Heart left ventricle (tissue), 16 donors: Measurements from ENCODE around the gene OTOP2. TPM values are rescaled to one million over a fixed set of nuclear protein-coding genes. Genes with fewer than 3 reads are reported as not detected.

Experiments used
- ATAC-seq, 4 donors: fragments of 200-7000 bp; cut with Tn5 transposase; one replicate each; pipeline ENCODE4 v1.9.1; 2020 to 2022; ENCODE audit warnings: moderate library complexity in 4 of 4, mild to moderate bottlenecking in 3 of 4, moderate number of reproducible peaks in 1 of 4
- DNase-seq, 5 donors: peaks; one replicate each; pipeline ENCODE4 v3.0.0-alpha.2; 2020
- H3K27ac ChIP-seq, 12 donors: fragments of 200-600 bp; sonication (generic) in 4 of 12; one replicate each; pipeline versions ENCODE4 v1.5.0 to v1.8.0; 2016 to 2022; ENCODE audit warnings: mild to moderate bottlenecking in 2 of 12
- H3K27me3 ChIP-seq, 9 donors: fragments of 200-600 bp; sonication (generic) in 2 of 9; one replicate each; pipeline versions ENCODE4 v1.5.1 to v1.8.0; 2016 to 2022; ENCODE audit warnings: mild to moderate bottlenecking in 3 of 9
- H3K36me3 ChIP-seq, 9 donors: fragments of 200-600 bp; sonication (generic) in 2 of 9; one replicate each; pipeline versions ENCODE4 v1.5.0 to v1.8.0; 2018 to 2022; ENCODE audit warnings: mild to moderate bottlenecking in 2 of 9
- H3K4me1 ChIP-seq, 12 donors: fragments of 200-600 bp; sonication (generic) in 4 of 12; one replicate each; pipeline versions ENCODE4 v1.5.0 to v1.8.0; 2016 to 2022; ENCODE audit warnings: mild to moderate bottlenecking in 3 of 12
- H3K4me3 ChIP-seq, 12 donors: fragments of 200-600 bp; sonication (generic) in 4 of 12; one replicate each; pipeline versions ENCODE4 v1.5.0 to v1.8.0; 2017 to 2022; ENCODE audit warnings: mild to moderate bottlenecking in 9 of 12, moderate library complexity in 4 of 12
- H3K9me3 ChIP-seq, 12 donors: fragments of 200-600 bp; sonication (generic) in 4 of 12; one replicate each; pipeline versions ENCODE4 v1.5.0 to v1.8.0; 2016 to 2022; ENCODE audit warnings: mild to moderate bottlenecking in 1 of 12
- CTCF ChIP-seq, 12 donors: fragments of 200-600 bp; sonication (generic) in 4 of 12; IDR thresholded peaks; one replicate each; pipeline versions ENCODE4 v1.5.0 to v1.8.0; 2018 to 2022; ENCODE audit warnings: antibody characterized with exemption in 12 of 12, mild to moderate bottlenecking in 5 of 12
- POLR2A ChIP-seq, 2 donors: fragments of 450-650 bp; IDR thresholded peaks; one replicate each; pipeline ENCODE4 v1.6.1; 2017; ENCODE audit warnings: antibody characterized with exemption in 2 of 2, mild to moderate bottlenecking in 2 of 2, moderate library complexity in 2 of 2
- WGBS, 4 donors: extraction: QIAGEN DNeasy Blood & Tissue Kit in 2 of 4; methylation state at CpG; one replicate each; pipeline versions ENCODE4 v1.1.5 to v1.1.7; 2013 to 2018; 5-methylcytosine and 5-hydroxymethylcytosine counted together
- intact Hi-C, 10 donors: fragments of 100-400 bp; cut with DNase I; formaldehyde crosslinking; loops; one replicate each; pipeline versions ENCODE4 v1.11.1 to v1.14.2; 2022
- polyA plus RNA-seq, 2 donors: library from polyadenylated mRNA; stranded (reverse); fragments of 200-250 nt; gene quantifications; one replicate each; pipeline ENCODE4 v1.2.3, GENCODE V29; 2013
- total RNA-seq, 9 donors: library from RNA; depleted of rRNA in 2 of 9; stranded (reverse); fragments of >200 nt in 2 of 9; fragmentation: NEBNext Ultra II Directional in 3 of 9; extraction: Animal tissue kit (Norgen Biotek cat#: 25700) in 3 of 9; gene quantifications; one replicate each; pipeline versions ENCODE4 v1.1.0 to v1.2.4, GENCODE V29; 2016 to 2023
- donor health status: ischemic (EF 13 %, LVEDD 7.1; RV severe dilation, severe dysfunction).
- donor health status: healthy with polysubstance abuse.
- donor health status: DM: no; HTN: yes; CAD: no.
- donor health status: DM: no; HTN: no; CAD: no.
- donor health status: ischemic (EF 25% LVEDD 6.9; RV normal size, moderate dysfunction).
- donor health status: ischemic (EF 25% LVEDD 5.7; RV mildly dilated, moderate dysfunction).
- donor health status: healthy.
- donor health status: DM: yes; HTN: yes; CAD: no.
- donor health status: ischemic (EF 35%, LVEDD 5.7; RV mildly dilated, moderate dysfunction).
- donor health status: nonischemic (EF 11% LVEDD 7.7; RV severe dilation, severe dysfunction).
- donor health status: DM: yes; HTN: yes; CAD: no.
- donor health status: PGD.
- donor health status: ischemic (EF 29% LVEDD 5.4; RV normal size, mild dysfunction).
- donor health status: nonischemic (EF 23%, LVEDD 6.1; RV moderate dilation, normal function).

The OTOP2 gene
- total and polyA plus RNA-seq, 11 donors: not detected

DNA sequence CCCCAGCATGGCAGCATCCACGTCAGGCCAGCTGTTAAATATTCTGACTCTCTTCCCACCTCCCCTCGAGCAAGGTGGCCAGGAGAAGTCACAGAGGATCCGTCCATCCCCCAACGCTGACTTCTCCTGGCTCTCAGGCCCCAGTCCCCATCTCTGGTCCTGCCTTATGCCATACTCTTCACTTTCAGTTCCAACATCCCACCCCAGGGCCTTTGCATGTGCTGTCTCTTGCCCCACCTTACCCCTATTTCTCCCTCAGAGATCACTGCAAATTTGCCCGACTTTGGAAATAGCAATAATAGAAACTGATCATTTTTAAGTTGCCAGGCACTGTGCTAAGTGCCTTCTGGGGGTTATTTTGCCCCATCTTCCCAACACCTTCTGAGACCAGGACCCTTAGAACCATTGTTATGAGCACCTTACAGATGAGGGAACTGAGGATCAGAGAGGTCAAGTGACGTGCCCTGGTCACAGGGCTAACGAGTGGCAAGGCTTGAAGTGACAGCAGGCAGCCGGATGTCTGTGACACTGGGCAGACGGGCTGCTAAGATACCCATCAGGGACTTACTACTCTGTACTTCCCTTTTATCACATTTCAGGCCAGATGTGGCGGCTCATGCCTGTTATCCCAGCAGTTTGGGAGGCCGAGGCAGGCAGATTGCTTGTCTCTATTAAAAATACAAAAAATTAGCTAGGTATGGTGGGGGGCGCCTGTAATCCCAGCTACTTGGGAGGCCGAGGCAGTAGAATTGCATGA, 30.8 kb downstream of the OTOP2 start:
- Histone ChIP-seq H3K27me3 (peaks cover 0 to 5% (median 0%) of the 10 kb centered on the region in 9 donors), H3K4me1 (no peaks in the 10 kb centered on the region), H3K4me3 (no peak overlapping the region), H3K9me3 (no peaks in the 10 kb centered on the region), H3K27ac (no peak overlapping the region), H3K36me3 (peaks cover 0 to 22% (median 0%) of the 10 kb centered on the region in 9 donors)
- intact Hi-C loops: loop anchor here in 6 of 10 donors (5.0 to 10.0 kb wide), 4 partner anchors 152 to 213 kb away; partner anchors contain the start of gene ARMC7 (in 1 of the 6)
- 74 to 83% (median 77%) methylated on average over 13 of the region's 13 CpGs for WGBS, 4 donors
- TF ChIP-seq POLR2A (IDR thresholded peaks at IDR 0.05) (no peak), CTCF (IDR thresholded peaks at IDR 0.05) (no peak)
- ATAC-seq: no peak
- DNase-seq: no peak

DNA sequence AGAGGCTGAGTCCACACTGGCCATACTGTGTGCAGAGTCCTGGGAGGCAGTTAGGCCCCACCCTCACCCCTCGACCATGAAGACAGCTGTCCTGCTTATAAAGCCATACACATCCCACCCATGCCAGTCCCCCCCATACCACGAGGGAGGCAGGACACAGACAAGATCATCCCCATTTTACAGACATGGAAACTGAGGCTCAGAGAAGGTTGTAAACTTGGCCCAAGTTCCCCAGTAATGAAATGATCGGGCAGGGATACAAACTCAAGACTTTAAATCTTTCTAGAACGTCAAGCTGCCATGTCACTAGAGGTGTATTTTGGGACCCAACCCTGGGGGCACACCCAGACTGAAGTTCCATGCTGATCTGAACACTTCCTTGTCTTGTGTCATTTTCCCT, 32.0 kb downstream of the OTOP2 start:
- Histone ChIP-seq H3K9me3 (no peaks in the 10 kb centered on the region), H3K27ac (no peak overlapping the region), H3K4me3 (no peak overlapping the region), H3K4me1 (no peaks in the 10 kb centered on the region), H3K27me3 (peaks cover 0 to 5% (median 0%) of the 10 kb centered on the region in 9 donors), H3K36me3 (peaks cover 0 to 20% (median 0%) of the 10 kb centered on the region in 9 donors)
- no peak for ATAC-seq
- DNase-seq: no peak
- 74 to 85% (median 84%) methylated on average over 4 of the region's 4 CpGs for WGBS, 4 donors
- TF ChIP-seq CTCF (IDR thresholded peaks at IDR 0.05) (no peak), POLR2A (IDR thresholded peaks at IDR 0.05) (no peak)
- intact Hi-C loops: loop anchor here in 6 of 10 donors (2.0 to 10.0 kb wide), 5 partner anchors 31 to 214 kb away; partner anchors contain the start of genes ARMC7 (in 1 of the 6) and OTOP2 (in 1 of the 6)

- WGBS, 4 donors: 48 to 60% (median 54%) methylated on average over 18 to 33 of the region's 33 CpGs
- no peak overlapping the region for H3K4me3 ChIP-seq
- H3K27me3 ChIP-seq: peaks cover 0 to 5% (median 0%) of the 10 kb centered on the region in 9 donors
- TF ChIP-seq CTCF (IDR thresholded peaks at IDR 0.05) (peak; percentile 83 to 96 (median 92)), POLR2A (IDR thresholded peaks at IDR 0.05) (no peak)
- ATAC-seq: peak in 3 of 4 donors; percentile 43 to 54 (median 48)
- DNase-seq: peak; percentile 64 to 86 (median 74)
- peaks cover 0 to 6% (median 0%) of the 10 kb centered on the region in 12 donors for H3K4me1 ChIP-seq
- peaks cover 0 to 19% (median 0%) of the 10 kb centered on the region in 9 donors for H3K36me3 ChIP-seq
- intact Hi-C loops: loop anchor here in 7 of 10 donors (2.0 to 10.0 kb wide), 8 partner anchors 33 to 216 kb away; partner anchors contain the start of genes ARMC7 (in 1 of the 7), OTOP2 (in 1 of the 7) and USH1G (in 1 of the 7)
- H3K9me3 ChIP-seq: no peaks in the 10 kb centered on the region
- no peak overlapping the region for H3K27ac ChIP-seq
These were observed 34.1 kb downstream of the OTOP2 start for GRCh38 chr17:74957935-74958740.
